GM18505 (cell line): ENCODE data around the gene GSE1.

Experiments used
- ATAC-seq: cut with Tn5 transposase; IDR thresholded peaks from one replicate; pipeline ENCODE4 v1.9.1; 2021; ENCODE audit not compliant: unreplicated experiment
- POLR2A ChIP-seq: IDR thresholded peaks from 4 replicates; pipeline ENCODE4 v1.6.1; 2011; ENCODE audit warnings: borderline replicate concordance; ENCODE audit not compliant: insufficient read depth, insufficient read length; ENCODE audit errors: extremely low read depth

Gene GSE1

DNA sequence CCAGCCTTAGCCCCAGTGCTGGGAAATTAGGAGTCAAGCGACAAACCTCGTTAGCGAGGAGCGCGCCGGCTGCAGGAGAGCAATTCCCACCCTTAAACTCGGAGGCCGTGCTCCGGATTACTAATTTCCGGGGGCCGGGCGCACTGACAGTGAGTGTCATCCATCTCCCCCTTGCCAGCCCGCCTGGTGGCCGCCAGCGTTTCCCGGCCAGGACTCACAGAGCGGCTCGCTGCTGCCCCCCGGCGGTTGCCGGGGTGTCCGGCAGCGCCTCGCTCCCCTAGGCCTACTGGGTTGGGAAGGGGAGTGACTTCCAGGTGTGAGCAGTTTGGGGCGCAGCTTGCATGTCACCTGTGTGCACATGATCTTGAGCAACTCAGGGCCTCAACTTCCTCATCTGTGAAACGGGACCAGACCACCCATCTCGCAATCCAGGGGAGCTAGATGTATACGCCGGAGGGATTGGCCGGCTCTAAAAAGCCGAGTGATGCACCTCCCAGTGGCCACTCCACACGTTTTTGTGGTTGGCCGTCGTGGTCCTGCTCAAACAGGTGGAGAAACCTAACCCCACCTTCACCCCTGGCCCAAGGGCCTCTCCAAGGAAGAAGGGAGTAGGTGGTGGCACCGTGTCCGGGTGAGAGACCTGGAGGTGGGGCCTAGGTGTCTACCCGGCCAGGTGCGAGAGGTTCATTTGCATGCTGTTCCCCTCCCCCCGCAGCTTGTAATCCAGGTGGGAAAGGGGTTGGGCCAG, 2.5 kb upstream of the GSE1 start:
- no peak for TF ChIP-seq POLR2A
- peak; percentile 36 for ATAC-seq

DNA sequence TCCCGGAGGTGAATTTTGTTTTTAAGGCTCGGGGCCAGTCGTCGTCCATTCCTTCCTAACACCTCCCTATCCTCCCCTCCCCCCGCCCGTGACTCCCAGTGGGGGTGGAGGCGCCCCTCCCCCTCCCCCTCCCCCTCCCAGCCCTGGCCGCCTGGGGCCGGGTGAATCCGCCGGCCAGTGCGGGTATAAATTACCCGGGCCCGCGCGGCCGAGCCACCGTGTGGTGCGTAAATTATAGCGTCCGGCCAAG, 2.0 kb upstream of the GSE1 start:
- TF ChIP-seq POLR2A, result no peak
- ATAC-seq, result no peak

DNA sequence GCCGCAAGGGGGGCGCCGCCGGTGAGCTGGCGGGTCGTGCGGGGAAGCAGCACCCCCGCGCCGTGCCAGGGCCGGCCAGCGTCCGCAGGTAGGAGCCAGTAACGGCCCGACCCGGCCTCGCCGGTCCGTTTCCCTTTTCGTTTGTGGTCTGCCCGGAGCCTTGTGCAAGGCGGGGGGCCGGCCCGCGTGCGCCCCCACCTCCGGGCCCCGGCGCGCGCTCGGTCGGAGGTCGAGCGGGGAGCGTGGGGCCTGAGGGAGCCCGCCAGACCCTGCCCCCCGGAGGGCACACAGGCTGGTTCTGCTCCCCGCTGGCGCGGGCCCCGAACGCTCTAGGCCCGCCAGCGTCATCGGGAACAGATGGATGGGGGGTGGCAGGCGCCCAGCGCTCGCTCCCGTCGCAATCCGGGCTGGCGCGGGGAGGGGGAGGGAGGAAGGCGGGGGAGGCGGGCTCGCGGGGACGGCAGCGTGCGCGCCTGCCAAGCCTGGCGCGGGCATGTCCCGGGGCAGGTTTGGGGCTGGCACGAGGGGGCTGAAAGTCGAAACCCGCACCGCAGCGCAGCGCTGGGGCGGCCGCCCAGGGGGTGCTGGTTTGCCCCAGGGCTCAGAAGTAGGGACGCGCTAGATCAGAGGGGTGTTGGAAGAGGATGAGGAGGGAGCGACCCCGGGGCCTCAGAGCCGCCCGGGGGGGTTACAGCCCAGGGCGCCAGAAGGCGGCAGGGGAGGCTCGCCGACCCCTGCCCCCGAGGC, 1.5 kb upstream of the GSE1 start:
- no peak for ATAC-seq
- peak; percentile 13 for TF ChIP-seq POLR2A

DNA sequence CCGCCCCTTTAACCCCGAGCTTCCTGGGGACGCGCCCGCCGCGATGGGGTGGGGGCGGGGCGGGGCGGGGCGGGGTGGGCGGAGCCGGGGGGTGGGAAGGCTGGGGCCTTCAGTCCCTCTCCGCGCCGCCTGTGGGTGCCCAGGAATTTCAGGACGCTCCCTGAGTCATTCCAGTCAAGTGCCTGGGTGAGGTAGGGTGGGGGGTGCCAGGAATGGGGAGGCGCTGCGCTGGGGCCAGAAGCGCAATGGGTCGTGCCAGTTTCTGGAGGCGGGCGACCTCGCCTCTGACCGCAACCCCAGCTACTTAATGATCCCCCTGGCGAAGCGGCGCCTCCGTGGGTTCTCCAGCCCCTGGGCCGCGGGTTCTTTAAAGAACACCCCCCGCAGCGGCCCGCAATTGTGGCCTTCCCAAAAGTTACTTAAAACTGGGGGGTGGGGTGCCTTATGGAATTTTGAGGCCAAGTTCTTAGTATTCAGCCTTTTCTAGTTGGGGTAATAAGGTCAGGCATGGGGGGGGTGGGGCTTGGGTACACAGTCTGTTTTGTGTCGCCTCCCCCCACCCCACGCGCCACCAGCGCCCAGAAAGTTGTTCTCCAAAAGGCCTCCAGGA, 826 bp upstream of the GSE1 start:
- TF ChIP-seq POLR2A, result no peak
- no peak for ATAC-seq

DNA sequence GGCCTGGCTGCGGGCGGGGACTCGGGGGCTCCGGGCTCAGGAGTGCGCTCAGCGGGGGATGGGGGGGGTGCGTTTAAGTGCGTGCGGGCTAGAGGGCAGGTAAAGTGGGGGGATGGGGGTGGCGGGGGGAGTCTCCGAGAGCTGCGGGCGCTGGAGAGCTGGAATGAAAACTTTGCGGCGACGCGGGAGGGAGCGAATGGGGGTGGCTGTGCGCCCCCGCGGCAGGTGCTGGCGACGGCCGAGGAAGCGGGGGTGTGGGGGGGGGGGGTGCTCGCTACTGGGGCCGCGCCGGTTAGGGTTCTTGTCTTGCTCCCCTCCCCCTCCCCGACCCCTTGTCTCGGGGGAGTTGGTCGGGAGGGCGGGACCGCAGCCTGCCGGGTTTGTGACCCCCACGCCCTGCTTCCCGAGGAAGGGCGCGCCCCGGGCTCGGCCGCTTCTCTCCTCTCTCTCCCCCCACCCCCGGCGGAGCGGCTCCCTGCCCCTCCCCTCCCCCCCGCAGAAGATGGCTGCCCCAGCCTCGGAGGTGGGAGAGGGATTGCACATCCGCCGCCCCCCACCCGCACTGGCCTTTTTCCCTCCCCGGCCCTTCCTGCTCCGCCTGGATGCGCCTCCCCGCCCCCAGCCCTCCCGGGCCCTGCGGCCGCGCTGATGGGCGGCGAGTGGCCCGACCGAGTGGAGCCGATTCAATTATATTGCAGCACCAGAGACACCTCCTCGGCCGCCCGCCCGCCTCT, 649 bp downstream of the GSE1 start:
- no peak for TF ChIP-seq POLR2A
- no peak for ATAC-seq

DNA sequence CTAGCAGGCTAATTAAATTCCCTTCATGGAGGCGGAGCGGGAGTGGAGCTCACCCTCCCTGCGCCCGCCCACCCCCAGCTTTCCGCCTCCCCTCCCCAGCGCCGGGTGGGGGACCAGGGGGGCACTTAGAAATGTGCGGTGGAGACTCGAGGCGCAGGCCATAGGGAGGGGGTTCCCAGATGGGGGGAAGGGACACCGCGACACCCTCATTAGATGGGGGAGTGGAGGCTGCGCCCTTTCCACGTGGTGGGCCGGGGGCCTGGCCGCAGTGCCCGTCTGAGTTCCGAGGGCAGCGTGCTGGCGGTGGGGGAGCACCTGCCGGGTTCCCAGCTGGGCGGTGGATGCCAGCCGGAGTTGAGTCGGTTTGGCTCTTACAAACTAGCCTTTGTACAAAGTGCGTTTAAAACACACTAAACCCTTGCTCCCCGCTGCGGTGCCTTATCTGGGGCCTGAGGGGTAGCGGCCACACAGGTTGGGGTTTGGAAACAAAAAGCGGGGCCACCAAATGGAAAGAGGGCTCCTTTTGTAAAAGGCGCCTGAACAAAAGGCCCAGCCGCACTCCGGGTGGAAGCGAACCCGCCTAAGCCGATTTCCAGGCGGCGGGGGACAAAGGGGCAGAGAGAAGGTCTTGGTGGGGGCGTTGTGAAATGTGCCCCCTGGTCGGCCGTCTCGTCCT, 1.4 kb downstream of the GSE1 start:
- no peak for TF ChIP-seq POLR2A
- no peak for ATAC-seq

DNA sequence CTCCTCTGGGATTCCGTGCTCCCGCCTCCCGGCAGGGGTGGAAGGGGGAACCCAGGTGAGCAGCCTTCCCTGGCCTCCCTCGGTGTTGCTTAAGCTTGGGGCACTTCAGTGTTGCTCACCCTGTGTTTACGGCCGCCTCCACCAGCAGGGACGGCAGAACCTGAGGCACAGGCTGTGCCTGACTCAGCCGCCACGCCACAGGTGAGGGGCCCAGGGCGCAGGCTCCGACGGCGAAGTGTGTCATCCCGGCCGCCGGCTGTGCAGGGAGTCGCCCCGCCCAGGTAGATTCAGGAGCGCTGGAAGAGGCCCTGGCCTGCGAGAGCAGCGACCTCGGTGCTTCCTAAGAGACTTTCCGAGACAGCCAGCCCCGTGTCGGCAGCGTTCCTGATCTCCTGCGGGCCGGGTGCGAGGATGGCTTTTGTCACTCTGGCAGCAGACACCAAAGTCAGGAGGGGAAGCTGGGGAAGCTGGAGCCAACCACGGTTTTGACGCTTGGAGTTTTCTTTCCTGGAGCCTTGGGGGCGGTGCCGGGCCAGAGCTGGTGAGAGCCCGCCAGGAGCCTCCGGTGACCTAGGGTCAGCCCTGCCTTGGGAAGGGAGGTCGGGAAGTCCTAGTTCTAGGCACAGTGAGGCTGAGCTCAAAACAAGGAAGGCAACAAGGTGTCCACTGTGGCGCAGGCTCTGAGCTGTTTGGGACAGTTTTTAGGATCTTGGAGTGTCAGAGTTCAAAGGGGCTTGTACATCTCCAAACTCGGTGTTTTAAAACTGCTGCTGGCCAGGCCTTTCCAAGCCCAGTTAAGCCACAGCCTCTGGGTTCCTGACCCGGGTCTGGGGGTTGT, 2.1 kb downstream of the GSE1 start:
- no peak for TF ChIP-seq POLR2A
- ATAC-seq, result no peak

DNA sequence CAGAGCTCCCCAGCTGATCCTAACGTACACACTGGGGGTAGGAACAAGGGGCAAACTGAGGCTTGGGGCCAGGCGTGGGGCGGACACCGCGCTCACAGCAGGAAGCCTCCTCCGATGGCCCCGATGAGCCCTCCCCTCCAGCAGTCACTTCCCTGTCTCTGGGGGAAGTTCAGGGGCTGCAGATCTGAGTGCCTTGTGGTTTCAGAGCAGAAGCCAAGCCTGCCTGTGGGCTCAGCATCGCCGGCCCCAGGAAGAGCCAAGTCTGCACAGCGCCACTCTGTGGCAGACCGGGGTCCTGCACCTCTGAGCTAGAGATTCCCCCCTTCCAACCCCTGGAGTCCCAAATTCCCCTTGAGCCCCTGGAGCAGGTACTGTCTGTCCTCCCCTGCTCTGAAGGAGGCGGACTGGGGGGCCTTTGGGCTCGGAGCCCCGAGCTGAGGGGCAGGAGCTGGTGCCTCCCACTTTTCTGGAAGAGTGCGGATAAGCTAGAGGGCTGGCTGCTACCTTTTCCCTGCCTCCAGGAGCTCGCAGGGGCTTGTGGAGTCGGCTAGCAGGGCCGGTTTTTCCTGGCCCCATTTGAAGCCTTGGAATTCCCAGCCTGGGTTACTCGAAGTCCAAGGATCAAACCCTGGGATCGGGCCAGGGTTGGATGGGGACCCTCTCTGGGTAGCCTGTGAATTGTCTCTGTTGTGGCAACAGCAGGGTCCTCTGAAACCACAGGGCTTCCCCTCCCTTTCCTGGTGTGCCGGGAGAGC, 2.9 kb downstream of the GSE1 start:
- no peak for TF ChIP-seq POLR2A
- peak; percentile 24 for ATAC-seq

DNA sequence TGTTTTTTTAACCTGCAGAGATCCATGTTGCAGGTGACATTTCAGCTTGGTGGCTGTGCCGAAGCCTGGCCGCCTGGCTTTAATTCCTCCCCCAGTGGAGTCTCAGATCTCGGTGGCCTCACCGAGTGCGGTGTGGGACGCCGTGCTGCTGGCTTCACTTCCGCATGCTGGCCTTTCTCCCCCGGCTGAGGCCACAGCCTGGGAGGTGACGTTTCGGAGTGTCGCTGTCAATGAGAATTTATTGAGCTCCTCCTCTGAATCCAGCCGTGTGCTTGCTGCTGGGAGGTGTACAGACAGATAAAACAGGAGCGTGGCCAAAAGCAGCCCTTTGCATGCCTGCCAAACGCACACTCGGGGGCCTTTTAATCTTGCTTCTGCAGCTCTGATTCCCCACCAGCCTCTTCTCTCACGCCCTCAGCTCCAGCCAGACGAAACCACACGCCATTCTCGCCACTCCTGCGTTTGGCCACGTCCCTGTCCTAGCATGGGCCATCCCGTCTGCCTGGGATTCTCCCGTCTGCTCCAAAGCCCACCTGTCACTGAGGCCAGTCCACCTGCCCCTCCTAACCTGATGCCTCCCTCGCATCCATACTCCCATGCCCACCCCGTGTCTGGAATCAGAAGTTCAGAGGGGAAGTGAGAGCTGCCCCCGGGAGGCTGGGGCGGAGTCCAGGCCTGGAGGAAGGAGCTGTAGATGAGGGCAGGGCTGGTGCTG, 3.6 kb downstream of the GSE1 start:
- no peak for TF ChIP-seq POLR2A
- ATAC-seq, result no peak

DNA sequence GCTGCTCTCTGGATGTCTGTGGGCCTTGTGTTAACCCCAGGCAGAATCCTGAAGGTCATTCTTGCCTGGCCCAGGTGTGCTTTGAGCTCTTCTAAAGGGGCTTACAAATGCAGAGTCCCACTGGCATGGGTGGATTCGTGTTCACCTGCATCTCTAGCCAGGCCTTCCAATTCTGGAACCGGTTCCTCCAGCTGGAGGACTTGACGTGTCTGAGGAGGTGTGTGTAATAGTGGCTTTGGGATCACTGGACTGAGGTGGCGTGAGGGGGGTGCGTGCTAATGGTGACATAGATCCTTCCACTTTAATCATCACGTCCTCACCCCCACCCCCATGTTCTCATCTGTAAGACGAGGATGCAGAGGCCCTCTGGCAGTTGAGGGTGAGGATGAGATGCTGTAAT, 4.8 kb downstream of the GSE1 start:
- ATAC-seq, result no peak
- no peak for TF ChIP-seq POLR2A

DNA sequence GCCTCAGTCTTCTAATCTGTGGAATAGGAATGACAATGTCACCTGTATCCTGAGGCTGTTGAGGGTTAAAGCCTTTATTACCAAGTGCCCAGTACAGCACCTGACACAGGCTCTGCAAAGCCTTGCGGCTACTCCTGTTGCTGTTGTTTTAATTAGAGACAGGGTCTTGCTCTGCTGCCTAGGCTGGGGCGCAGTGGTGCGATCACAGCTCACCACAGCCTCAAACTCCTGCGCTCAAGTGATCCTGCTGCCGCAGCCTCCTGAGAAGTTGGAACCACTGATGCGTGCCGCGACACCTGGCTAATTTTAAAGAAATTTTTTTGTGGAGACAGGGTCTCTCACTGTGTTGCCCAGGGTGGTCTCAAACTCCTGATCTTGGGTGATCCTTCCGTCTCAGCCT, 5.4 kb downstream of the GSE1 start:
- TF ChIP-seq POLR2A, result no peak
- ATAC-seq, result no peak
